ENCODE results near the gene GDNF.

DNA sequence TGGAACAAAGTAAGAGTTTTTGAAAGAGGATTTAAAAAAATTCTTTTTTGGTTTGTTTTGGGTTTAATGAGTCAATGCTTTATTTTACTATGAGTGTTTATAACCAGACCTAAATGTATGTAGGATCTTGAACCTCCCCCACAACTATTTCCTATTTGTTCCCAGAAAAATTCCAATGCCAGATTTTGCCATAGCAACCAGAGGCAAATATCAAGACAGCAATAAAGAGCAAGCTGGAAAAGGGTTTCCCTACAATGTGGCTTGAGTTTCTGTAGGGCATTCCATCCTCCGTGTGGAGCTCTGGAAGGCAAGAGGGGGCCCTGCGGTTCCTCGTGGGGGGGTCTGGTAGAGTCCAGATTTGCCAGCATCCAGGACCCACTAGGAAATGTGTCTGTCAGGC is 27.8 kb upstream of the GDNF start:
- TF ChIP-seq, protein P1, sequence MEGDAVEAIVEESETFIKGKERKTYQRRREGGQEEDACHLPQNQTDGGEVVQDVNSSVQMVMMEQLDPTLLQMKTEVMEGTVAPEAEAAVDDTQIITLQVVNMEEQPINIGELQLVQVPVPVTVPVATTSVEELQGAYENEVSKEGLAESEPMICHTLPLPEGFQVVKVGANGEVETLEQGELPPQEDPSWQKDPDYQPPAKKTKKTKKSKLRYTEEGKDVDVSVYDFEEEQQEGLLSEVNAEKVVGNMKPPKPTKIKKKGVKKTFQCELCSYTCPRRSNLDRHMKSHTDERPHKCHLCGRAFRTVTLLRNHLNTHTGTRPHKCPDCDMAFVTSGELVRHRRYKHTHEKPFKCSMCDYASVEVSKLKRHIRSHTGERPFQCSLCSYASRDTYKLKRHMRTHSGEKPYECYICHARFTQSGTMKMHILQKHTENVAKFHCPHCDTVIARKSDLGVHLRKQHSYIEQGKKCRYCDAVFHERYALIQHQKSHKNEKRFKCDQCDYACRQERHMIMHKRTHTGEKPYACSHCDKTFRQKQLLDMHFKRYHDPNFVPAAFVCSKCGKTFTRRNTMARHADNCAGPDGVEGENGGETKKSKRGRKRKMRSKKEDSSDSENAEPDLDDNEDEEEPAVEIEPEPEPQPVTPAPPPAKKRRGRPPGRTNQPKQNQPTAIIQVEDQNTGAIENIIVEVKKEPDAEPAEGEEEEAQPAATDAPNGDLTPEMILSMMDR (IDR thresholded peaks at IDR 0.05) = no peak
- TF ChIP-seq POLR2AphosphoS5 (IDR thresholded peaks at IDR 0.05) = no peak
- no peak for TF ChIP-seq POLR2A (IDR thresholded peaks at IDR 0.05)
- no peak for TF ChIP-seq EP300 (IDR thresholded peaks at IDR 0.05)
